Effector CD4-positive, alpha-beta T cell (primary cell): Measurements from ENCODE around the gene PDE4B.

Experiments used
- DNase-seq: peaks from one replicate; pipeline ENCODE4 v3.0.0-alpha.2; 2020

PDE4B gene

DNA sequence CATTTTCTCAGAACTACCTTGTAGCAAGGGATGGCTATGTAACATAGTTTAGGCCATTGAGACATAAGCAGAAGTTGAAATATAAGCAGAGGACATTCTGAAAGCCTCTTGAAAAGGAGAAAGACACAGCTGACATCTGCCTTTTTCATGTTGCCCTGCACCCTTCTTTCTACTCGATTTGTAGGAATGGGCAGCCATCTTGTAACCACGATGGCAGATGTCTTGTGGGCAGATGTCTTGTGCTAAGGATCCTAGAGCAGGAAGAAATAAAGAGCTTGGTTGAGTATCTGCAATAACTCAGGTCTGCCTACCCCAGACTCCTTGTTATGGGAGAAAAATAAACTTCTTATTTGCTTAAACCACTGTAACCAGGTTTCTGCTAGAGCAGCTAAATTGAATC is 351.0 kb downstream of the PDE4B start:
- DNase-seq: no peak

DNA sequence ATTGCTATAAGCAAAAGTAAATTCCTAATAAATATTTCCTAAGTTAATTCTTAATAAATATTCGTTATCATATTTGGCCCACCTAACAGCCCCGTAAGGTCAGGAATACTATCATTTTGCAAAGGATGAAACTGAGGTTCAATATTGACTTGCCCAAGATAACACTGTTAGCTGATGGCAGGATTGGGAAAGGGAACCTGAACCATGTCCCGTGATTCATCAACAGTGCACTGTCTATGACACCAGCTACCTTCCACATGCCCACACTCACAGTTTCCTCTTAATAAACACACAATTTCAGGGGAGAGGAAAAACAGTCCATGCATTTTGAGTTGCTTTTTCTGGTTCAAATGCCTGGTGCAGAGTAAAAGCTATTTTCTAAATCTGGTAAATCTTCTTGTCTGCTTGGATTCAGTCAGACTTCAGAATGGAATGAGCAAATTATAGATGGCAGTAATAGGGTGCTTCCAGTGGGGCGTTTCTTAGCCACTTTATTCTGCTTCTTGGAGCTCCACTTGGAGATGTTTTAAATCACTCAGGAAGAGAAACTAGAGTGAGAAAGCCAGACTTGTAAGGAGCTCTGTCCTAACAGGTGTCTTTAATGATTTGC is 354.6 kb downstream of the PDE4B start:
- DNase-seq: no peak

GRCh38 chr1:66152034-66152433 is 359.3 kb downstream of the PDE4B start:
- DNase-seq: no peak

- no peak for DNase-seq
These were observed 361.7 kb downstream of the PDE4B start for GRCh38 chr1:66154394-66154793.

GRCh38 chr1:66156144-66156543 is 363.4 kb downstream of the PDE4B start:
- no peak for DNase-seq

- no peak for DNase-seq
These were observed 367.1 kb downstream of the PDE4B start for GRCh38 chr1:66159800-66160199.

DNA sequence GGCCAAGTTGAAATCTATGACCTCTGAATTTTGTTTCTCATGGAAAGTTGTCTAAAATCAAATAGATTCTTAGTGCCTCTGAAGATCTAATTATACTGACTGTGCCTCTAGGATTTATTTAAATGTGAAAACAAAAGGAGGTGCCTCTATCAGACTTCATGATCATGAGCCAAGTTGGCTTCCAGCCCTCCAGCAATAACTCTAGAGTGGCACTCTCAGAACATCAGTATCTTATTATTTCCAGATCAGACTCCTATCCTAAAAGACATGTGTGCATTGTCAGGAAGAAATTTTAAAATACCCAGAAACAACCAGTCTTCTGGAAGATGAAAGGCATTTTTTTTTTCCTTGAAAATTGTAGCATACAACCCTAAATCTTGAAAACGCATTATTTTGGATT is 368.0 kb downstream of the PDE4B start:
- no peak for DNase-seq

DNA sequence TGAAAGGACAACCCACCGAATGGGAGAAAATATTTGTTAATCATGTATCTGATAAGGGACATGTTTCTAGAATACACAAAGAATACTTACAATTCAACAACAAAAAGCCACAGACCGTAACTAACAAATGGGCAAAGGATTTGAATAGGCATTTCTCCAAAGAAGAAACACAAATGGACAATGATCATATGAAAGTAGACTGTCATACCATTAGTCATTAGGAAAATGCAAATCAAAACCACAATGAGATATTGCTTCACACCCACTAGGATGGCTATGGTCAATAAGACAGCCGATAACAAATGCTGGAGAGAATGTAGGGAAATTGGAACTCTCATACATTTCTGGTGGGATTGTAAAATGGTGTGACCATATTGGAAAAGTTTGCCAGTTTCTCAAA is 374.1 kb downstream of the PDE4B start:
- DNase-seq: no peak

GRCh38 chr1:66167267-66167666 is 374.6 kb downstream of the PDE4B start:
- DNase-seq: no peak

- DNase-seq: no peak
These were observed 375.8 kb downstream of the PDE4B start for GRCh38 chr1:66168467-66168887.

GRCh38 chr1:66168948-66169671 is 376.4 kb downstream of the PDE4B start:
- DNase-seq: no peak

- DNase-seq: no peak
These were observed 379.6 kb downstream of the PDE4B start for GRCh38 chr1:66172272-66172671.

DNA sequence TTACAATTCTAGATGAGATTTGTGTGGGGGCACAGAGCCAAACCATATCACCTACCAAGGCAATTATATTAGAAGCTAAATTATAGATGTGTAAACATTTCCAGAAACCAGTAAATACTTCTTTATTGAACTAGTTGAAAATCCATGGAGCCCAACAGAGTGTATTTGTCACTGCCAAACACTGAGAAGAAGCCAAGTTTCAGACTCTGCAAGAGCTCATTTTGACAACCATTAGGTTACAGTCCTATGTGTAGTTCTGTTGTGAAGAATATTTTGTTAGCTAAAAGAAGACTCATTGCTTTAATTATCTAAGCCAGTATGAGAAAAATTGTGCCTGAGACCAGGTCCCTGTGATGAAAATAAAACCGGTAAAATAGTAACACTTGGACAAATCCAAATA is 382.4 kb downstream of the PDE4B start:
- DNase-seq: no peak

DNA sequence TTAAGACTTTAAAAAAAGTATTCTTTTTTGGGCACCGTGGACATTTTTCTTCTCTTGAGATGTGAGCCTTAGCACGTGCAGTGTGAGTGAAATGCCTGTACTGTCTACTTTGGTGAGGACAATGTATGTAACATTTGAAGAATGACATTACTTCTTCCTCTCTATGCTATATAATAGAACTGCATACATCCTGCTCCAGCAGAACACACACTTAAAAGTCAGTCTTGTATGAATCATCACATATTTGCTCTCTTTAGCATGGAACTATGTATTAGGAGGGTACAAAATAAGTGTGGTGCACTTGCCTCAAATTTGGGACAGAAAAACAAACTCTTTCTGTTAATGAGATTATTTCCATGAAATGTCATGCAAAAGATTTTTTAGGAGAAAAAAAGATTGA is 382.9 kb downstream of the PDE4B start:
- DNase-seq: no peak

DNA sequence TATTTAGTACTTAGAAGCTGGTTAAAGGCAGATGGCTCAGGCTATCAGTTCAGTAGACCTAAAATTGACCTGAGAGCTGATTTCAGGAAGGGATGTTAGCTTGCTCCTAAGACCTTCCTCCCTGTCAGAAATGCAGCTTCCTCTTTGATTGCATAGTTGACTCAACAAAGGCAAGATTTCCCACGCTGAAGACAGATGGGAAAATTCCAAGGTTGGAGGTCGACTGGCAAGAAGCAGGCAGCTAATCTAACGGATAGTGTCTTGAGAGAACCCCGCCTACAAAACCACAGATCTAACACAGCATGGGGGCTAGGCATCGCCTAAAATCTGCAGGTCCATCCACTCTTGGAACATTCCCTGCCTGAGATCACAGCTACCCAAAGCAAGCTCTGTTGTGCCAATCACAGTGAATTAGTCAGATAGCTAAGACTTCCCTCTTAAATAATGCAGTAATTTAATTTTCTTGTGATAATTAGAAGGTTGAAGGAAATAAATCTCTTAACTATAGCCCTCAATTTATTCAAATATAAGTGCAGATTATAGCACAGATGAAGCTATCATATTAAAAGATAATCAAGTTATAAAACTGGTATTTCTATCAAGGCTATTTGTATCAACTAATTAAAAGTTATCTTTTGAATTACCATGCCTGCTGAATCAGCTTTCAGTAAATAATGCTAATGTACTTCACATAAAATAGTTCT is 383.5 kb downstream of the PDE4B start:
- DNase-seq: no peak

DNA sequence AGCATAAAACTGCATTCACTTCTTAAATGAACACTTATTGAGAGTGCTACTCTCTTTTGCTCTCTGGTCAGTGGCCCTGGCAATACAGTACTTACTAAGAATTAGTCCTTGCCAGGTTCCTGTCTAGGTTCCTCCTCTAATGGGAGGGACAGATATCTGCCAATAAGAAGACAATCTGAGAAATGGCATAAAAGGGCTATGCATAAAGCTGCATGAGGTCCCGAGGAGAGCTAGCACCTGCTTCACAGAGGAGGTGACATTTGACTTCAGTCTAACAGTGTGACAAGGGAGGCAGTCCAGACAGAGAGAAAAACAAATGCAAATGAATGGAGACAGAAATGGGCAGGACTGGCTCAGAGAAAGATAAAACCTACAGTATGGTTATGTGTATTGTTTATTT is 384.1 kb downstream of the PDE4B start:
- no peak for DNase-seq

DNA sequence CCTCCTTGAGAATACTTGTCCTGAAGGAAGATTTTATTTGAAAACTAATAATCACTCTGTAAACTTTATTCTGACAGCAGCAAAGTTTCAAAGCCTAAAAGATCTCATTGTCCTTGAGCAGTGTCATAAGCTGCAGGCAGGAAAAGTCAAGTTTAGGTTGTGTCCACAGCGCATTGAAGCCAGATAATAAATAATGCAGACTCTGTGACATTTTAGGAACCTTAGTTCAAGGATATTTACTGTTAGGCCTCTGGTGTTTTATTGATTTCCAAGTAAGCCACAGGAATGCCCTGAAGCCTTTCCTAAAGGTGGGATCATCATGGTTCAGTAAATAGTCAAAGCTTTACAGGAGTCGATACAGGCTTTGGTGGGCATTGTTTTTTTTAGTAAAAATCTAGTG is 384.8 kb downstream of the PDE4B start:
- DNase-seq: no peak

DNA sequence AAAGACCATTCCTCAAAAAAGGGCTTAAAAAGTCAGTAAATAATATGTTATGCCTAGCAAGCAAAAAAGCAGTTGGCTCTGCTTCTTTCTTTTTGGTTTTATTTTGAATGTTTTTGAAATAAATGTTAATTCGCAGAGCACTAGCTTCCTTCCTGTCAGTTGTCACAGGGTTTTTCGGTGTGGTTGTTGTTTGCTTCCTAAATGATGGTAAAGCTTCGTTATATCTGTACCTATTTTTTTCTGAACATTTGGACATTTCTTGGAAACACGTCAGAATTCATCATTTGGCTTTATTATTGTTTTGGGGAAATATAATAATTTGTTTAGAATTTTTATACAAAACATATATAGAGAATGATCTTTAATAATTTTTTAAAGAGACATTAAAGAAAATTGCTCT is 389.3 kb downstream of the PDE4B start:
- DNase-seq: no peak

DNA sequence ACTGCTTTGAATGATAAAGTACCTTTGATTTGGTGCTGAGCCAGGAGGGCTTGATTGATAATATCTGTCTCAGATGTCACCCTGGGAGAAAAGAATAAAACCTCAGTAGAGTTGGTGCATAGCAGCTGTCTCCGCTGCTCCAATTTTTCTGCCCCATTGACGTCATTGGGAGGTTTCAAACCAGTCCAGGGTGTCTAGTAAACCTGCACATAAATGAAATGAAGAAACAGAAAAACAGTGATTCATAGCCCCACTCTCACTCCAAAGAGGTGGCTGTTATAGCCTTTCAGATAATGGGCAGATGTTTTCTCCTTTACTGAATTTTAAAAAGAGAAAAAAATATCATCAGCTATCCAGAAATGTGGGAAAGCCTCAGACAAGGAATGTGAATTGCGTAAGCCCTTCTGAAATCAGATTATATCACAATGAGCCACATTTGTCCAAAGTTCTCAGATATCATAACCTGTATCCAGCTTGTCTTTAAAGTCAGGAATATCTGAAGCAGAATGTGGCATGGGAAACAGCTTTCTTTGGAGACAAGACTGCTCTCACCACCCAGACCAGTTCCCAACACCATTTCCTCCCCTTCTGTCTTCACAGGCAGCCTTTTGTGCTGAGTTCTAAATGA is 390.0 kb downstream of the PDE4B start:
- peak; percentile 3 for DNase-seq

DNA sequence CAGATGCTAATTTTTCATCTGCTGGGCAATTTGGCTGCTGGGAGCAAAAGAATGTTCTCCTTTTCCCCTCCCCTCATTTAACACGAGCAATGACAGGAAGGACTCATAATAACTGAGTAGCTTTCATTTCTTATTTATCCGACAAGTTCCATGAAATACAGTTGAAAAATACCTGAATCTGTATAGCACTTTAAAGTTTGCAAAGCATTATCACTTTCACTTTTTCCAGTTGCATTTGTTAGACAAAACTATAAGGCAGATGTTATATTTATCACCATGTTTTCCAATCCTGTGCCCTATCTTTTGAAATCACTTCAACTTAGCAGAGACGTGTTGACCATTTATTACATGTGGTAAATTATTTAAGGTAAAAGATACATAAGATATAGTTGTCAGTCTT is 390.7 kb downstream of the PDE4B start:
- no peak for DNase-seq

DNA sequence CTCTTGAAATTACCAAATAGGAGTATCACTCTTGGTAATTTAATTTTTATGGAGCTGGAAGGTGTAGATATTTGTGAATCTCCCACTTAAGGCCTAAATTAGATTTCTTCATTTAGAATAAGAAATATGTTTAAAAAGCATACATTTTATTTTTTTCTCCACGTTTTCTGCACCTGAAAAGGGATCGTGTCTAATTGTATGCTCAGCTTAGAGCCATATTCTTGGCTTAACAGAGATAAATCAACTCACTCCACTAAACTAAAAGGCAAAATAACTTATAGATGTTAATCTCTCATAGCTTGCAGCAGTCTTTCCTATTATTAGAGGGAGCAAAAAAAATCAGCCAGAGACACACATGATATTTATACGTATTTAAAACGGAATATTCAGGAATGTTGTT is 404.4 kb downstream of the PDE4B start:
- DNase-seq: no peak

DNA sequence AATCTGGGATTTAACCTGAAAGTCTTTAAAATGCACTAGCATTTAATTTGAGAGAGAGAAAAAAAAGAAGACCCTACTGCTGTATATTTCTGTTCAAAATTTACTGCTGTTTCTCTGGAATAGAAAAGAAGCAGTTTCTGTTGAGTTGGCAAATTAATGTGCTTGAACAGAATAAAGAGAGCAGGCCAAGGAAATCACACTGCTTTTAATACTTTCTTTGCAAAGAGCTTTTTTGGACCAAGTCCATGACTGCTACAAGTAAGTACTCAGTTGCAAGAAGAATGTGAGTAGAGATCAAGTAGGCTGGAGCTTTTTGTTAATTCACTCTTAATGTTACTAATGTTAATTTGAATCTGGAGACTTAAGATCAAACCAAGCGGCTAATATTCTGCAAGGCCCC is 405.1 kb downstream of the PDE4B start:
- DNase-seq: no peak

DNA sequence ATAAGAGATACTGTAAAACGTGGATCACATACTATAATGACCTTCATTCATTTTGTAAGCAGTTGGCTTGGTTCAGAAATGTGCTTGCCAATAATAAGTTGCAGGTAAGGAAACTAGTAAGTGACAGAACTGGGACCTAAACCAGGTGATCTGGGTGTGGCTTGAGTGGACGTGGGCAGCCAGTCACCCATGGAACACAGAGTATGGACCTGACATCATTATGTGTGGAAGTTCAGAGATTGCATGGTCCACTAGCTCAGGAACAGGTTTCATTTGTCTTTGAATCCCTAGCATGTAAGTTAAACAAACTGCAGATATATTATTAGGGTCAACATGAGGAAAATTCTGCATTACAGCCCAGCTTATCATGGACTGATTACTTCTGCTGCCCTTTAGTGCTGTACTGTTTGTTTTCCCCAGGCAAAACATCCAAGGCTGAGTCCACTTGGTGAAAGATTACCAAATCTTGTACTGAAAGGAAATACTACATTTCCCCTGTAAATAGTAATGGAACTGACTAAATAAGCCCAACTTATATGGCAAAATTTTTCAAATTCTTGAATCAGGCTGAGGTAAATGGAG is 414.0 kb downstream of the PDE4B start:
- DNase-seq: no peak
